Stimulated activated CD8-positive, alpha-beta memory T cell treated with anti-CD3 and anti-CD28 coated beads, Interleukin-12 subunit alpha, Interleukin-12 subunit beta, amount 100 ng/mL, for 1 hour (primary cell): ENCODE results near the gene EGFL6.
"Not testable (repeated sequence)": the region's sequence is repeated elsewhere in the genome, so short reads cannot be mapped to it uniquely, and the experiment has no call there.

Source experiments
- DNase-seq: peaks from one replicate; pipeline ENCODE4 v3.0.0-alpha.2; 2020; ENCODE audit warnings: low read depth

EGFL6 gene

DNA sequence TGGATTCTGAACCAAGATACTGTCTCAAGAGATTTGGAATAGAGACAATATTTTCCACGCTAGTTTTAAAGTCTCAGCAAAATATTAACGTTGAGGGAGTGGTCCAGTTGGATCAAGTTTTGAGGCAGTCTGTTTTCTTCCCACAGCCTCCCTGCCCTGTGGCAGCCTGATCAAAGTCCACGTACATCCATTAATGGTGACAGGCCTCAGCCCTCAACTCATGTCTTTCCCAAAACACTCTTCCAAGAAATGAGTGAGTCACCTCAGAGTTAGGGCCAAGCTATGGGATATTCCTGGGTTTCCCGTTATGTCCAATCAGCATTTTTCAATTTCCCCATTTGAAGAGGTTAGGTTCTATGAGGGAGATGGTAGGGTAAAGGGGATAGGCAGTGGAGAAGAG, 28.5 kb downstream of the EGFL6 start:
- DNase-seq, result no peak

GRCh38 chrX:13598877-13599276, 29.5 kb downstream of the EGFL6 start:
- DNase-seq, result no peak

- no peak for DNase-seq
Observed at GRCh38 chrX:13599491-13599890, 30.1 kb downstream of the EGFL6 start.

- DNase-seq, result no peak
Observed at GRCh38 chrX:13605611-13606010, 36.2 kb downstream of the EGFL6 start.

GRCh38 chrX:13607331-13607995, 38.1 kb downstream of the EGFL6 start:
- DNase-seq, result no peak

GRCh38 chrX:13607996-13608365, 38.6 kb downstream of the EGFL6 start:
- no peak for DNase-seq

DNA sequence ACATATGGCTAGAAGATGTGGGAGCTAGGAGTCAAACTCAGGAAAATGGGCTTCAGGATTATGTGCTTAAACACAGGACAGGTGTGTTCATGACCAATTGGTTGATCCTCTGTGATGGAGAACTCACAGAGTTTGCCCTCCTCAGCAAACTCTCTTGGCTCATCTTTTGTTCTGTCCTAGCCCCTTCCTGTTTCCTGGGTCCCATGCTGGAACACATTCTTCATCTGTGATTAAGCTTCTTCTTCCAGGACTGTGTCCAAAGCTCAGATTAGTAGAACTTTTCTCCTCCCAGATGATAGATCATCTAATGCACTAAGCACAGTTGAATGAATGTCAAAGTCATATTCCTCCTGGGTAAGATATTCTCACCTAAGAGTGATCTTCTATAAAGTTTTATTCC, 44.8 kb downstream of the EGFL6 start:
- DNase-seq, result no peak

DNA sequence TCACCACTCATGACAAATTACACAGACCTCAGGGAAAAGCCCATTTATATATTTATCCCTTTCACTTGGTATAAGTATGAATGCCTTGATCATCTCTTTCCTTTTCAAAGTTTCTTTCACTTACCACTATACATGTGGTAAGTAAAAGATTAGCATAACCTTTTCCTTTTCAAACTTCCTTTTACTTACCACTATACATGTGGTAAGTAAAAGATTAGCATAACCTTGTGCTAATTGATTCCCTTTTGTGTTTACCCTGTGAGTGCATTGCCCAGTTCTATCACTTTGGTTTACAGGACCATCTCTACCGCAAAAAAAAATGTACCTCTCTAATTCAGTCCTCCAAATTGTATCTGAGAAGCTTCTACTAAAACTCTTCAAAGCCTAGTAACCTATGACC, 50.8 kb downstream of the EGFL6 start:
- no peak for DNase-seq

DNA sequence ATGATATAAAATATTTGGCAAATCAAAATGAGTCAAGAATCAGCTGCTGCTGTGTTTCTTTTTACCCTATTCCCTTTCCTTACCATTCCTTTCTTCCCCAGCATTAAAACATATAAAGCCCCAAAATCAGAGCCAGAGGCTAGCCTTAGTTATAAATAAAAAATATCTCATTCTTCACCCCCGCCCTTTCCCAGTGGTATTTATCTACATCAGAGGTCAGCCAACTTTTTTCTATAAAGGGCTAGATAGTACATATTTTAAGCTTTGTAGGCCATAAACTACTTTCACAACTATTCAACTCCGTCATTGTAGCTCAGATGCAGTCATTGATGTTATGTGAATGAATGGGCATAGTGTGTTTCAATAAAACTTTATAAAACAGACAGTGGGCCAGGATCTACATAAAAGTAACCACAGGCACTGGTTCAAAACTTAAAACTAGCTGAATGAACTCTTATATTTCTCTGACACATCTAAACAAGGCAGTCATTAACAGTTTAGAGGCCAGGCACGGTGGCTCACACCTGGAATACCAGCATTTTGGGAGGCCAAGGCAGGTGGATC, 53.1 kb downstream of the EGFL6 start:
- no peak for DNase-seq

DNA sequence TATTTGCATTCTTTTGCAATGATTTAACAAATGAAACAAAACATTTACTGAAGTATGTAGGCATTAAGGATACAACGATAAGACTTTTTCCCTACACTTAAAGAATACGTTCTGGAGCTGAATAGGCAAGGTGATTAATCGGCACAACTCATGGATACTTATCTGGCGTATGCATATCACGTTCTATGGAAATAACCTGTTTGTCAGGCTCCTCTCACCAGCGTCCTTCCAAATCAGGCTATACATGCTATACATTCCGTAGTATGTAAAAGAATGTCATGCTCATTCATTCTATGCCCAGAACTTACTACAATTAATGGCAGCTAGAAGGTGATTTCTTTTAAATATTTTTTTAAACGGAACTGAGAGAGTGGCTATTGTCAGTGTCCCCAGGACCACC, 57.9 kb downstream of the EGFL6 start:
- DNase-seq, result no peak

DNA sequence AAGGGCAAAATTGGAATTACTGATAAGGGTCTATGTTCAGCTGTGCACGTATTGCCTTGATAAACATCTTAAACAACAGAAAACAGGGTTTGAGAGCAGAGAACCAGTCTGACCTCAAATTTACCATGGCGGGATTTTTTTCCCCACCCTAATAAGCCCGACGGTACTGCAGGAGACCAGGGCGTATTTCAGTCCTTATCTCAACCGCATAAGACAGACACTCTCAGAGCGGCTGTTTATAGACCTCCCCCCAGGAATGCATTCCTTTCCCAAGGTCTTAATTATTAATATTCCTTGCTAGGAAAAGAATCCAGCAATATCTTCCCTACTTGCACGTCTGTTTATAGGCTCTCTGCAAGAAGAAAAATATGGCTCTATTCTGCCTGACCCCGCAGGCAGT, 67.8 kb downstream of the EGFL6 start:
- DNase-seq, result not testable (repeated sequence)

DNA sequence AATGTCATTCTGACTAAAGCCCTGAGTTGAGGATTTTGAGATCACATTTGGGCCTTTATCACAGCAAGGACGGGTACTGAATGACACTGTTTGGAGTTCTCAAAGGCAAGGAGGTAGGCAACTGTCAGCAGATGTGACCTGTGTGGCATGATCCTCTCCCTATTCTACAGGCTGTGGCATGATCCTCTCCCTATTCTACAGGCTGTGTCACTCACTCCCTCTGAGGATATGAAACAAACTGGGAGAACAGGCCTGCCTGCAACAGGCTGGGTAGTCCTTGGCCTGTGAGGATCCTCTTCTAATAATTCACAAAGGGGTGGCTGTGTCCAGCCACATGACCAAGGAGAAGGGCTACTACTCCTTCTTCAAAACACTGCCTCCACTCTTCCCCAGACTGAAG, 68.6 kb downstream of the EGFL6 start:
- DNase-seq, result no peak

GRCh38 chrX:13638826-13639225, 69.4 kb downstream of the EGFL6 start:
- DNase-seq, result no peak

- DNase-seq, result not testable (repeated sequence)
Observed at GRCh38 chrX:13641684-13642083, 72.3 kb downstream of the EGFL6 start.

- no peak for DNase-seq
Observed at GRCh38 chrX:13645464-13646153, 76.2 kb downstream of the EGFL6 start.

GRCh38 chrX:13646154-13646549, 76.8 kb downstream of the EGFL6 start:
- DNase-seq, result no peak

DNA sequence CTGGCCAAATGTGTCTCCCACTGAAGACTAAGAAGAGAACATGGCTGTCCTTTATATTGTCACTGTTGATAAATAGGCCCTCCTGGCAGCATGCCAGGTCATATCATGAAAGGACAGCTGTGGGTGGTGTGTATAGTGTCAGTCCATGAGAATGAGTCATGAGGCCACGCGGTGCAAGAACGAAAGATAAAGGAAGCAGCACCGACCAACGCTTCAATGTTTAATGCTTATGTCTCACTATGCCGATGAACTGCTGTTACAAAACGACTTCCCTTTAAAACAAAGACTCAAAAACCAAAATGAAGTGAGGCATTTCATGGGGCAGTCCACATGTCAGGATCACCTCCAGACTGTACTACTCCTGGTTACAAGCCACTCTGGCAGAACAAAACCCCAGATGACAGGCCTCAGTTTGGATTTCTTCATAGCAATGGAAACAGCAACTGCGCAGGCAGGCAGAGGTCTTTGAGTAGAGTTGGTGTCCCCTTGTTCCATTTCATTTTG, 78.4 kb downstream of the EGFL6 start:
- DNase-seq, result peak; percentile 31

- not testable (repeated sequence) for DNase-seq
Observed at GRCh38 chrX:13648336-13648735, 78.9 kb downstream of the EGFL6 start.

DNA sequence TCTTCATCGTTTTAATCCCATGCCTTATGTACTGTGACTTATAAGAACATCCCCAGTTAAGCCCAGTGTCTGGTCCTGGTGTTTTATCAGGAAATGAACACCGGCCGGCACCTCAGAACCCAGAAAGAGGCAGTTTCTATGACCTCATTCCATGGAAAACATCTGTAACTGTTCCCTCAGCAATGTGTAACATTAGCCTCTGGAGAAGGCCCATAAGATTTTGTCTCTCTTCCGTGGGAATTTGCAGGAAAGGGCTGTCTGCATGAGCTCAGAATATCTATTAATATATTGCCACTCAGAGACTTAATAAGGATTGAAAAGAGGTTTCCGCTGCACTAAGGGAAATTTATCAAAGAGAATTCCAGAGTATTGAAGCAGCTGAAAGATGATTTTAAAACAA, 80.4 kb downstream of the EGFL6 start:
- no peak for DNase-seq

- DNase-seq, result no peak
Observed at GRCh38 chrX:13650318-13650717, 80.9 kb downstream of the EGFL6 start.

DNA sequence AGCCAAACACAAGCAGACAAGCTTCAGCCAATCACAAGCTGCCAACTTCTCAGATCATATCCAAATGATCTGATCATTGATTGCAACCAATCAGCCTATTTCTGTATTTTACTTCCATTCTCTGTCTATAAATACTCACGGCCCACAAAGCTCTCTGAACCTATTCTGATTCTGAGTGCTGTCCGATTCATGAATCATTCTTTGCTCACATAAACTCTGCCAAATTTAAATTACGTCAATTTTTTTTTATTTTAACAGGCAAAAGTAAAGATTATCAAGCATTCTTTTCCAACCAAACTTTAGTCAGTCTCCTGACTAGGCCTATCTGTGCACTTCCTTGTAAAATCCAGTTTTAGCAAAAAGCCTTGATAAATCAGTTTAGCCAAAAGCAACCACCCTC, 81.7 kb downstream of the EGFL6 start:
- no peak for DNase-seq

- no peak for DNase-seq
Observed at GRCh38 chrX:13652287-13652793, 82.9 kb downstream of the EGFL6 start.
